NT2/D1 (cell line): ENCODE measurements around the gene HDGFL2.

Source experiments
- SUZ12 ChIP-seq: IDR thresholded peaks from 2 replicates; pipeline ENCODE4 v1.6.1; 2011; ENCODE audit not compliant: insufficient read length, insufficient read depth; ENCODE audit errors: extremely low read depth
- YY1 ChIP-seq: IDR thresholded peaks from 2 replicates; pipeline ENCODE4 v1.6.1; 2011; ENCODE audit not compliant: insufficient read length, insufficient read depth
- ZNF274 ChIP-seq: IDR thresholded peaks from 2 replicates; pipeline ENCODE4 v1.6.1; 2011; ENCODE audit warnings: mild to moderate bottlenecking, low read depth, low read length

DNA sequence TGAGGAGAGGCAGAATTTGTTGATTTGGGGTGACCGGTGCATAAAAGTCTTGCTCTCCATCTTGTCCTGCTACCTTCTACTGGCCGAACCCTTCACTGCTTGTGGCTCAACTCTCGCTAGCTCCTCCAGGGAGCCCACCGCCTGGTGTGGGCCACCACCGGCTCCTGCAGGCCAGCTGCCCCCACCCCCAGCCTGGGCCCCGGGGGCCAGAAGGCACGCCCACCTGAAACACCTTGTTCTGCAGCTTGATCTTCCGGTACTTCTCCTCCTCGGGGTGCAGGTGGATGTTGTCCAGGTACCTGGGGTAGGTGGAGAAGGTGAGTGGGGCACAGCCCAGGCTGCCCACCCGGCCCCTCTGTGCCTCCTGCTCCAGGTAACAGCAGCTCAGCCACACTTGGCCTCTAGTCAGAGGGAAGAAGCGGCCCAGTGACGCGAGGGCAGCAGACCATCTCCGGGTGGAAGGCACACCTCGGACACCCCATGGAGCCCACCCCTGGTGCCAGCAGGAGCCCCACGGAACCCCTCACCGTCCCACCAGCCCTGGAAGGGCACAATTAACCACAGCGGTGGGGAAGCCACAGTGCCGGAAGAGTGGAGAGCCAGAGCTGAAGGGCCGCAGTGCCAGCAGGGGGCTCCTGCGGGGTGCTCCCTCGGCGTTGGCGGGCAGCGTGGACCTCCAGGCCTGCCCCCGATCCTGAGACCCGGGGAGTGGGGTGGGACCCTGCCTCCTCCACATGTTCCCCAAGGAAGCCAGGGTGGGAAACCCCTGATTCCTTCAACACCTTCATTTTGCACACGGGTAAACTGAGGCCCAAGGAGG lies 24.6 kb upstream of the HDGFL2 start:
- no peak for TF ChIP-seq SUZ12
- TF ChIP-seq YY1, result no peak
- TF ChIP-seq ZNF274, result no peak
